ENCODE measurements around the gene POLE3. TPM values are rescaled to one million over a fixed set of nuclear protein-coding genes. Genes with fewer than 3 reads are reported as not detected.
A peak's percentile ranks its signal among the peaks of the same experiment; 100 is the strongest.

Gene POLE3
- total and polyA plus RNA-seq, 9 of the 15 experiments (the other 6 are each of a cell fraction or from before 2014, with no cell fraction given) = 52.6 to 179 (median 110) TPM

- intact Hi-C loops (cut with micrococcal nuclease) = no loop called here
- no peak overlapping the region for H3K4me3 ChIP-seq
- DNase-seq (ENCODE audit: extremely low read depth in 1 of 4, low spot score in 3 of 4) = no peak
- peaks cover 19 to 20% of the 10 kb centered on the region in 2 experiments for H3K4me1 ChIP-seq (replicated peaks in 1 of 2; ENCODE audit: control insufficient read depth in 2 of 2, insufficient read depth in 2 of 2, low read length in 2 of 2)
- H3K27ac ChIP-seq (ENCODE audit: extremely low read depth, low read depth, low read length) = no peak overlapping the region
- 0 out of 5 replicates have a peak, but pooled peaks cover 0 to 9% of the 10 kb centered on the region in 2 experiments for H3K27me3 ChIP-seq (ENCODE audit: control insufficient read depth in 2 of 2, insufficient read depth in 2 of 2, low read length in 2 of 2)
- H3K9ac ChIP-seq (ENCODE audit: insufficient read depth in 1 of 2, low read depth in 2 of 2, low read length in 2 of 2) = no peak overlapping the region
- POLR2A ChIA-PET = interaction anchor here (1.0 to 2.2 kb wide), 2 partner anchors 8 to 50 kb away, joined by 3 to 22 read pairs; partner anchors contain the start of genes C9orf43 and POLE3
- H3K9me3 ChIP-seq (replicated peaks; ENCODE audit: control insufficient read depth, insufficient read depth, low read depth, low read length) = no peaks in the 10 kb centered on the region
- 76% methylated on average over 14 of the region's 15 CpGs for WGBS (ENCODE audit: insufficient coverage, low coverage, missing lambda C conversion rate)
- TF ChIP-seq MYNN (IDR thresholded peaks at IDR 0.05) (peak; percentile 87; the same call in 1 of the 2 replicates), MYNN (CRISPR knock-in tag; IDR thresholded peaks at IDR 0.05) (peak; percentile 49; the same call in 1 of the 2 replicates), ZBTB17 (CRISPR knock-in tag; IDR thresholded peaks at IDR 0.05) (peak; percentile 65; the same call in 1 of the 2 replicates), THRA (IDR thresholded peaks at IDR 0.05) (no peak), MLLT1 (IDR thresholded peaks at IDR 0.05) (peak in 1 of 2 experiments; percentile 52; a peak in 1 of 4 replicates), MTA3 (IDR thresholded peaks at IDR 0.05; ENCODE audit: borderline replicate concordance) (no peak)
- no peak overlapping the region for H3K4me2 ChIP-seq (ENCODE audit: insufficient read depth, low read length)
- no peak for FAIRE-seq
- CTCF ChIA-PET (ENCODE audit: low intra/inter-chr PET ratio) = no interaction called here
- BruUV-seq (replicated peaks) = no TSS peak
- in situ Hi-C loops (cut with MboI) = no loop called here
- ATAC-seq = no peak
- H3K36me3 ChIP-seq (ENCODE audit: control insufficient read depth, insufficient read depth, low read length) = no peaks in the 10 kb centered on the region
- H2AFZ ChIP-seq (ENCODE audit: low read depth, low read length) = no peak overlapping the region
- no peaks in the 10 kb centered on the region for H3K9me1 ChIP-seq (ENCODE audit: control insufficient read depth, insufficient read depth, low read length)
- H4K20me1 ChIP-seq (replicated peaks; ENCODE audit: control insufficient read depth, insufficient read depth, low read length) = 0 out of 2 replicates have a peak, but pooled peaks cover 3% of the 10 kb centered on the region
- H3K79me2 ChIP-seq (ENCODE audit: control insufficient read depth, insufficient read depth, low read length) = no peaks in the 10 kb centered on the region
Observed at GRCh38 chr9:113360242-113360842, 50.1 kb downstream of the POLE3 start.
